Measurements from ENCODE around the gene SLC12A6. TPM values are rescaled to one million over a fixed set of nuclear protein-coding genes. Genes with fewer than 3 reads are reported as not detected.
A peak's percentile ranks its signal among the peaks of the same experiment; 100 is the strongest.
"Not testable (repeated sequence)": the region's sequence is repeated elsewhere in the genome, so short reads cannot be mapped to it uniquely, and the experiment has no call there.

The SLC12A6 gene
- polyA plus RNA-seq, 3 donors from 2014 or later: 0.35 to 7.8 (median 3.3) TPM

DNA sequence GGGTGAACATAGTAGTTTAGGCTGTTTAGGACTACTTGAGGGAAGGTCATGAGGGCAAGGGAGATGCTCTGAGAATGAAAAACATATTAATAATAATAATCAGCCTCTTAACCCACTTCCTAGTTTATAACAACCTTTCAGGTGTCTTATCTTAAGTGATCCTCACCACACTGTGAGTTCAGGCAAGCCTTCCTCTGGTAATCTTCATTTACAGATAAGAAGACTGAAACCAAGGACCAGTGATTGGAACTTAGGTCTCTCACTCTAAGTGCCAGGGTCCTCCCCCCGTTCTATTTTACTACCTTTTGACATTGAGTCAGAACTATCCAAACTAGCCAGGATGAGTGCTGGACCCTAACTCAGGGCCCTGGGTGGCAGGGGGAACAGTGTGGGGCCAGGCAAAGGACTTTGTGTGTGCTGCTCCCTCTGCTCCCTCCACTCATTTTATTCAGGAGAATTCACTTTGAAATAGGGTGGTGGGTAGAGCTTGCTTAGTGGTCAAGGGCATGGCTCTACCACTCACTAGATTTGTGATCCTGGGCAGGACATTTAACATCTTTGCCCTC lies 11.2 kb upstream of the SLC12A6 start:
- no peak overlapping the region for H3K4me3 Mint-ChIP-seq
- H3K9me3 Mint-ChIP-seq: no peaks in the 10 kb centered on the region
- no peaks in the 10 kb centered on the region for H3K36me3 Mint-ChIP-seq
- H3K27ac Mint-ChIP-seq: no peak overlapping the region
- H3K4me1 Mint-ChIP-seq: no peaks in the 10 kb centered on the region
- no peak for DNase-seq
- peaks cover 1 to 2% (median 2%) of the 10 kb centered on the region in 3 donors for H3K27me3 Mint-ChIP-seq (ENCODE audit: low read depth in 3 of 3)

DNA sequence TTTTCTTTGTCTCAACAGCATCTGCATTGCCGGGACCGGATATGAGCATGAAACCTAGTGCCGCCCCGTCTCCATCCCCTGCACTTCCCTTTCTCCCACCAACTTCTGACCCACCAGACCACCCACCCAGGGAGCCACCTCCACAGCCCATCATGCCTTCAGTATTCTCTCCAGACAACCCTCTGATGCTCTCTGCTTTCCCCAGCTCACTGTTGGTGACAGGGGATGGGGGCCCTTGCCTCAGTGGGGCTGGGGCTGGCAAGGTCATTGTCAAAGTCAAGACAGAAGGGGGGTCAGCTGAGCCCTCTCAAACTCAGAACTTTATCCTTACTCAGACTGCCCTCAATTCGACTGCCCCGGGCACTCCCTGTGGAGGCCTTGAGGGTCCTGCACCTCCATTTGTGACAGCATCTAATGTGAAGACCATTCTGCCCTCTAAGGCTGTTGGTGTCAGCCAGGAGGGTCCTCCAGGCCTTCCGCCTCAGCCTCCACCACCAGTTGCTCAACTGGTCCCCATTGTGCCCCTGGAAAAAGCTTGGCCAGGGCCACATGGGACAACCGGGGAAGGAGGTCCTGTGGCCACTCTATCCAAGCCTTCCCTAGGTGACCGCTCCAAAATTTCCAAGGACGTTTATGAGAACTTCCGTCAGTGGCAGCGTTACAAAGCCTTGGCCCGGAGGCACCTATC lies 10.5 kb upstream of the SLC12A6 start:
- Mint-ChIP-seq H3K27ac (no peak overlapping the region), H3K27me3 (ENCODE audit: low read depth in 3 of 3) (peaks cover 1 to 2% (median 2%) of the 10 kb centered on the region in 3 donors), H3K36me3 (no peaks in the 10 kb centered on the region), H3K4me3 (no peak overlapping the region), H3K9me3 (no peaks in the 10 kb centered on the region), H3K4me1 (no peaks in the 10 kb centered on the region)
- no peak for DNase-seq

DNA sequence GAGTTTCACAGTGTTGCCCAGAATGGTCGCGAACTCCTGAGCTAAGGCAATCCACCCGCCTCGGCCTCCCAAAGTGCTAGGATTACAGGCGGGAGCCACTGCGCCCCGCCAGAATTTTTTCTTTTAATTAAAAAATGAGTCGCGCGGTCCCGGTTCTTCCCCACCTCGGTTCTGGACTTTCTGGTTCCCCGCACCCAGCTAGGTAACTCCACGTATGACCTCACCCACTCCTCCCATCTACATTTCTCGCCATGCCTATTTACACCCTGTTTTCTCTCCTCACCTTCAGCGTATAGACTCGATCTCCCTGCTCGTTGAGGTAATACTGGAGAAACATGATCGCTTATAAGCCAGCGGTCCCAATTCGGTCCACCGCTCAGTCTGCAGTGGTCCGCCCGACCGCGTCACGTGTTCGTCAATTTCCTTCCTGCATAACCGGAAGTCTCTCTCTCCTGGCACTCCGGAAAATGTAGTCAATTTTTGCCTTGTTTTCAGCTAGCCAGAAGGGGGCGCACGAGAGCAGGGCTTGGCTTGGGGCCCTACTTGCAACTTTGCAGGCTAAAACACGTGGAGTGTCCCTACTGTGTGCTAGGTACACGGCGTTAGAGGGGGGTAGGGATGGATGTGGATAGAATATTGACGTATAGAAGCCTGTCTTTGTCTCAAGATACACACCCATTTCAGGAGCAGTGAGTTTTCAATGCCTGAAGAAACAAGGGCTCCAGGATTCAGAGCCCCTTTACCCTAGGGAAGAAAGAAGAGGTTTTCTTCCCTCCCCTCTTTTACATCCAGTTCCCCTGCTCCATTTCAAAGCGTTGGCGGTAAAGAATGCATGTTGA lies 5.4 kb upstream of the SLC12A6 start, which contains the start of the genes NOP10 and NUTM1:
Gene NOP10 (minus strand): TSS at position 400 of the 839 bp plus-strand sequence. CDS start 63 bp downstream, at position 337.
Gene NUTM1 (plus strand): TSS at position 579 of the 839 bp plus-strand sequence. CDS start 382 bp downstream, outside the sequence.
- DNase-seq: peak; percentile 91 to 92 (median 92)
- H3K4me1 Mint-ChIP-seq: peaks cover 18 to 22% of the 10 kb centered on the region in 2 donors
- H3K27me3 Mint-ChIP-seq (ENCODE audit: low read depth in 3 of 3): peaks cover 1 to 4% (median 4%) of the 10 kb centered on the region in 3 donors
- peaks cover 6 to 10% (median 10%) of the 10 kb centered on the region in 3 donors for H3K36me3 Mint-ChIP-seq
- peak within 1 kb of the TSS in 5 of 6 donors; percentile 74 to 89 (median 82) for H3K27ac Mint-ChIP-seq
- peak within 1 kb of the TSS in 2 of 5 donors; percentile 85 to 90 for H3K4me3 Mint-ChIP-seq
- H3K9me3 Mint-ChIP-seq: no peaks in the 10 kb centered on the region

DNA sequence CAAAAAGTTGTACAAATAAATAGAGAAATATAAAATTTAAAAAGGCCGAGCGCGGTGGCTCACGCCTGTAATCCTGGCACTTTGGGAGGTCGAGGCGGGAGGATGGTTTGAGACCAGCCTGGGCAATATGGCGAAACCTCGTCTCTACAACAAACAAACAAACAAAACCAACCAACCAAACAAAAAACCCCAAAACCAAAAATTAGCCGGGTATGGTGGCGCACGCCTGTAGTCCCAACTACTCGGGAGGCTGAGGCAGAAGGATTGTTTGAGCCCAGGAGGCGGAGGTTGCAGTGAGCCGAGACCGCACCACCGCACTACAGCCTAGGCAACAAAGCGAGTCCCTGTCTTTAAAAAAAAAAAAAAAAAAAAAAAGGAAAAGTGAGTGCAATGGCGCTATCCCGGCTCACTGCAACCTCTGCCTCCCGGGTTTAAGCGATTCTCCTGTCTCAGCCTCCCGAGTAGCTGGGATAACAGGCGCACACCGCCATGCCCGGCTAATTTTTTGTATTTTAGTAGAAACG lies 4.7 kb upstream of the SLC12A6 start:
- H3K9me3 Mint-ChIP-seq; H3K27me3 Mint-ChIP-seq (ENCODE audit: low read depth in 3 of 3); DNase-seq: not testable (repeated sequence)
- H3K36me3 Mint-ChIP-seq: peaks cover 6 to 10% (median 10%) of the 10 kb centered on the region in 3 donors
- peaks cover 19 to 23% of the 10 kb centered on the region in 2 donors for H3K4me1 Mint-ChIP-seq
- peak overlapping the region in 5 of 6 donors; percentile 74 to 89 (median 82) for H3K27ac Mint-ChIP-seq
- H3K4me3 Mint-ChIP-seq: peak overlapping the region in 2 of 5 donors; percentile 85 to 90

DNA sequence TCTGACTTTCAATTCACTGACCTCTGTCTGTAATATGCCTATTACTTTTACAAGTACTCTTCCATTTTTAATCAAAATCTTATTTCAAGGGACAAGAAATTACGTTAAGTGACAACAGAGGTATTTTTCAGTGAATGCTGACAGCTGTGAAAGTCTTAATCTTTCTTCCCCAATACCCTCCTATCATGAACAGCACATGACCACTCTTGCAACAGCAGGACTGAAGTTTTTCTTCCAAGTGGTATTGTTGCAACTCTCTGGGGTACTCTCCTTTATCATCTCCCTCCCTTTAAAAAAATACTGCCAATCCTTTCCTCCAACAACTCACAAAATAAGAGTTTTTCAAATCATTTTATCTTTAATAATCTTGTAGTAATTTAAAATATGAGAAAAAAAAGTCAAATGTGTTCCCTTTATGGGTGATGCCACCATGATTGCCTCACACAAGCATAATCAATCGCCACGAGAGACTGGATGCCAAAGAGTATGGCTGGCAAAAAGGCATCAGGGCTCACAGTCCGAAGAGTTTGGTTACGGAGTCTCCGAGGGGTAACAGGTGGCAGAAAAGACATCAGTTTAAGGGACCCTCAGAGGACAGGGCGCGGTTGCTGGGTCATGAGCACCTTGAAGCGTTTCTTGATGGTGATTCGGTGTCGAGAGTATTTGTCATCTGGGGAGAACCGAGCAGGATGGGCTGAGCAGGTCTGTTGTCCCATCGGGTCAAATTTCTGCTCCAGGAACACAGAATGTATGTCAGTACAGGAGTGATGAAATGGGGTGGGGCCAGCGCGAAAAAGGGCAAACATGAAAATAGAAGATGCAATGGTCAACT lies 4.0 kb upstream of the SLC12A6 start:
- DNase-seq: no peak
- peaks cover 6 to 10% (median 10%) of the 10 kb centered on the region in 3 donors for H3K36me3 Mint-ChIP-seq
- H3K27ac Mint-ChIP-seq: peak overlapping the region; percentile 15 to 89 (median 80)
- no peaks in the 10 kb centered on the region for H3K9me3 Mint-ChIP-seq
- peak overlapping the region in 2 of 5 donors; percentile 85 to 90 for H3K4me3 Mint-ChIP-seq
- H3K4me1 Mint-ChIP-seq: peaks cover 25 to 30% of the 10 kb centered on the region in 2 donors
- peaks cover 5 to 10% (median 8%) of the 10 kb centered on the region in 3 donors for H3K27me3 Mint-ChIP-seq (ENCODE audit: low read depth in 3 of 3)

DNA sequence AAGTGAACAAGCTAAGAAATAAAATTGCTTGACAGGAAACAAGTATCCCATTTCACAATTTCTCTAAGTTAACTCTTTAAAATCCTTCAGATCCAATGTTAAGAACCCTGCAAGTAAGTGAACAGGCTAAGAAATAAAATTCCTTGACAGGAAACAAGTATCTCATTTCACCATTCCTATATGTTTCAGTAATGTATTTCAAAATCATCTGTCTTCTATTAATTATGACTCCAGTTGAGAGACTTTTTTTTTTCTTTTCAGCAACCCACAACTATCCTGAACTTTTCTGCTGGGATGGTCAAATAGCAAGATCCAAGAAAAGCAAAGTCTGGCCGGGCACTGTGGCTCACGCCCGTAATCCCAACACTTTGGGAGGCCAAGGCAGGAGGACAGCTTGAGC lies 2.4 kb upstream of the SLC12A6 start:
- peaks cover 5 to 12% (median 8%) of the 10 kb centered on the region in 3 donors for H3K27me3 Mint-ChIP-seq (ENCODE audit: low read depth in 3 of 3)
- no peak for DNase-seq
- H3K27ac Mint-ChIP-seq: peak overlapping the region in 5 of 6 donors; percentile 18 to 61 (median 27)
- H3K9me3 Mint-ChIP-seq: no peaks in the 10 kb centered on the region
- H3K4me3 Mint-ChIP-seq: peak overlapping the region in 3 of 5 donors; percentile 11 to 35 (median 25)
- H3K36me3 Mint-ChIP-seq: peaks cover 6 to 10% (median 10%) of the 10 kb centered on the region in 3 donors
- peaks cover 40 to 46% of the 10 kb centered on the region in 2 donors for H3K4me1 Mint-ChIP-seq

DNA sequence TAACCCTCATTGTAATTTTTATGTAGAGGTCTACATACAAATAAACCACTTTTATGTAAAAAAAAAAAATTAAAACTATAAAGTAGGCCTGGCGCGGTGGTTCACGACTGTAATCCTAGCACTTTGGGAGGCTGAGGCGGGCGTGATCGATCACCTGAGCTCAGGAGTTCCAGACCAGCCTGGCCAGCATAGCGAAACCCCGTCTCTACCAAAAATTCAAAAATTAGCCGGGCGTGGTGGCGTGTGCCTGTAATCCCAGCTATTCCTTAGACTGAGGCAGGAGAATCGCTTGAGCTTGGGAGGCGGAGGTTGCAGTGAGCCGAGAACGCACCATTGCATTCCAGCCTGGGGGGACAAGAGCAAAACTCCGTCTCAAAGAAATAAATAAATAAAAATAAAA lies 766 bp upstream of the SLC12A6 start:
- H3K27ac Mint-ChIP-seq: peak overlapping the region in 1 of 6 donors; percentile 85

DNA sequence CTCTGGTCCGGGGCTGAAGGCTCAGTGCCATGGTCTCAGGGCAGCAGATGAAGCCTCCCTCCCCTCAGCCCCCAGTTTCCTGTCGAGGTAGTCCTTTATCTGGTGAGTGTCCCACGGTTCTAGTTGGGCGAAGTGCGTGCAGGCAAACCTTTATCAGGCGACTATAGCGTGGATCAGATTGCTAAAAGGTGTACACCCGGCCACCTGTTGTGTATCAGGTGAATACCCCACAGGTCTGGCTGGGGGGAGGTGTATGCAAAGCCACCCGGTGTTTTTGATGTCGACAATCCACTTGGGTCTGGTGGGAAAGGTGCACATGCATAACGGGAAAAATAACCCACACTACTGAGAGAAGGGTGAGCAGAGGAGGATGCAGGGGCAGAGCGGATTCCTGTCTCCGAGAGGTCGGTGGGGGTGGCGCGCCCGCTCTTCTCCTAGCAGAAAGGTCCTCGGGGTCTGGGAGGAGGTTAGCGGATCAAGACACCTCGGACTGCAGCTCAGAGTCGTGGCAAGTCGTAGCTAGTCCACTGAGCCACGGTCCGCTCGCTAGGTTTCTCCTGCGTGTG lies 507 bp downstream of the SLC12A6 start:
- Mint-ChIP-seq H3K4me3 (peak overlapping the region; percentile 97 to 99 (median 98)), H3K9me3 (no peaks in the 10 kb centered on the region), H3K27me3 (ENCODE audit: low read depth in 3 of 3) (peaks cover 5 to 15% (median 8%) of the 10 kb centered on the region in 3 donors), H3K36me3 (peaks cover 6 to 10% (median 10%) of the 10 kb centered on the region in 3 donors), H3K4me1 (peaks cover 63 to 73% of the 10 kb centered on the region in 2 donors), H3K27ac (peak overlapping the region; percentile 84 to 96 (median 94))
- no peak for DNase-seq

More for the DNA sequence above, 766 bp upstream of the SLC12A6 start:
- H3K4me1 Mint-ChIP-seq: peaks cover 56 to 62% of the 10 kb centered on the region in 2 donors
- H3K27me3 Mint-ChIP-seq (ENCODE audit: low read depth in 3 of 3): peaks cover 5 to 15% (median 8%) of the 10 kb centered on the region in 3 donors
- peak overlapping the region; percentile 45 to 98 (median 80) for H3K4me3 Mint-ChIP-seq
- no peaks in the 10 kb centered on the region for H3K9me3 Mint-ChIP-seq
- DNase-seq: no peak
- H3K36me3 Mint-ChIP-seq: peaks cover 6 to 10% (median 10%) of the 10 kb centered on the region in 3 donors

DNA sequence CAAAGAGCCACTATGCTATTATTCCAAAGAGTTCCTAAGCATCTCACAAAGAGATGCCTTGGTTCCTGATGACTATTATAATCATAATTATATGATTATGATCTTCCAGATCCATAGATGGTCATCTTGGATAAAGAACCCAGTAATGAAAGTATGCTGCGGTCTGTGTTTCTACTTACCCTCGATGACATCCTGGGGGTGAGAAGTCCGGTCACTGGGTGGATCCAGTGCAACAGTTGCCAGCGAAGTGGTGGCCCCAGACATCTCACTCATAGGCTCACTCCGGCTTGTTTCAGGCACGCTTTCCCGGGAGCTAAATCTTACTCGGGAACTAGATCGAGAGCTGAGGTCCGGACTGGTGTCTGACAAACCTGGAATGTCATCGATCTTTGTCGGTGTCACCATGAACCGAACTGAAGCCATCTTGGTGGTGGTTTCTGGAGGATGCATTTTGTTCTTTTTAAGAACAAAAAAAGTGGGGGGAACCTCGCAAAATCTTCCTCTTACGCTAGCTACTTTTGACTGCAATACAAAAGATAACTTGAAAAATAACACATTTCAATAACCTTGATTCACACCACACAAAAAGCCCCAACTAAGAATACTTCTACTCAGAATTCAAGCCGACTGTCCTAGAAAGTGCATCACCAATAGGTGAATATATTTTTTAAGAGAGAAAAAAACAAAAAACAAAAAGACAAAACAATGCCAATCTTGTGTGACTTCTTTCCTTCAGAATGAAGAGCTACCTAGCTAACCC lies 1.2 kb downstream of the SLC12A6 start:
- DNase-seq: no peak
- peaks cover 3 to 8% (median 7%) of the 10 kb centered on the region in 3 donors for H3K36me3 Mint-ChIP-seq
- H3K9me3 Mint-ChIP-seq: no peaks in the 10 kb centered on the region
- H3K4me1 Mint-ChIP-seq: peaks cover 62 to 73% of the 10 kb centered on the region in 2 donors
- peaks cover 5 to 15% (median 5%) of the 10 kb centered on the region in 3 donors for H3K27me3 Mint-ChIP-seq (ENCODE audit: low read depth in 3 of 3)
- peak overlapping the region; percentile 97 to 99 (median 98) for H3K4me3 Mint-ChIP-seq
- H3K27ac Mint-ChIP-seq: peak overlapping the region; percentile 84 to 96 (median 94)

DNA sequence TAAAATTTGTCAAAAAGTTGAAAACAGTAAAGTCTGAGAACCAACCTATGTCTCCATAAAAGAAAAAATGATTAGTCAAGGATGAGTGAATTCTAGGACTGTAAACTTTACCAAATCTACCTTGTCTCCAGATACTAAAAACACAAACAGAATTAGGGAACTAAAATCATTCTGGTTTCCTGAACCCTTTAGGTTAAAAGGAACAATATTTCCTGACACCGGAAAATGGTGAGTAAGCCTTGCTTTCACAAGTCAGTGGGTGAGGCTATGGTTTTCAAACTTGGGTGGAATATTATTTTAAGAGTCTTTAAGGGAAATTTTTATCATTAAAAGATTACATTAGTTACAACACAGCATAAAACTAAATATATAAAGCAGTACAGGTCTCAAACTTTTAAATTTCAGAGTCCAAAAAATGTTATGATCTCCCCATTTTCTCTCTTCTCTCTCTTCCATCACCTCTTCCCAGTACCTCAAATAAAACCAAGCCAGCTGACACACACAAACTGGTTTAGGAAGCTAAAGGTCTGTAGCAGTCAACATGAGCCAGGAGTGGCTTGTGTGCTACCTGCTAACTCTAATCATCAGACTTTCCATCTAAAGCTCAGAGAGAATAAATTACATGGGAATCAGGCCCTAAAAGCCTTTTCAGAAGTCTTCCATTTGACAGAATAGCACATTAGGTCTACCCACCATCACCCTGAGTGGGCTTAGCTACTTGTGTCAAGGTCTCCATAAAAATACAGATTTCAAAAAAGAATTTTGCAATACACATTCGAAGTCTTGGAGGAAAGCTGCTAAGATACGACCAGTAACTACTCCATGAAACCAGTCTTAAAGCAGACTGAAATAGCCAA lies 2.2 kb downstream of the SLC12A6 start:
- Mint-ChIP-seq H3K4me3 (peak overlapping the region; percentile 97 to 99 (median 98)), H3K27ac (peak overlapping the region; percentile 84 to 96 (median 92)), H3K27me3 (ENCODE audit: low read depth in 3 of 3) (peaks cover 5 to 15% (median 5%) of the 10 kb centered on the region in 3 donors), H3K36me3 (peaks cover 0 to 5% (median 4%) of the 10 kb centered on the region in 3 donors), H3K9me3 (no peaks in the 10 kb centered on the region), H3K4me1 (peaks cover 64 to 76% of the 10 kb centered on the region in 2 donors)
- DNase-seq: peak in 2 of 3 donors; percentile 31 to 32

DNA sequence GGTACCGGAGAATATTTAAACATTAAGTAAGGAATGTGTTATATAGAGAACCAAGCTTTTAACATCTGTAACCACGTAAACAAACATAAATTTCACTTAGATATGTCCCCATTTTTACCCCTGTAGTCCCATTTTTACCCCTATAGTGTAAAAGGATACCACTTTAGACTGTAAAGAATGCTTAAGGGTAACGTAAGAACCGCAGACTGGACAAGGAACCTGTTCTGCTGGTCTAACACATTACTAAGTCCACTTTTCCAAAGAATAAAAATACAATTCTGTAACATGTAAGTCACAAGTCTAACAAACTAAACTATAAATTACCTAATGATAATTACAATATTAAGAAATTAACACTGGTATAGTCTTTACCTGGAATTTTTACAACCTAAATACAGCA lies 2.9 kb downstream of the SLC12A6 start:
- H3K4me1 Mint-ChIP-seq: peaks cover 62 to 77% of the 10 kb centered on the region in 2 donors
- H3K27ac Mint-ChIP-seq: peak overlapping the region; percentile 84 to 96 (median 92)
- peak overlapping the region; percentile 97 to 99 (median 98) for H3K4me3 Mint-ChIP-seq
- H3K36me3 Mint-ChIP-seq: no peaks in the 10 kb centered on the region
- DNase-seq: no peak
- H3K9me3 Mint-ChIP-seq: no peaks in the 10 kb centered on the region
- peaks cover 5 to 11% (median 5%) of the 10 kb centered on the region in 3 donors for H3K27me3 Mint-ChIP-seq (ENCODE audit: low read depth in 3 of 3)

Measured in immature natural killer cell (primary cell).